ENCODE measurements around the gene CPLX1.

GRCh38 chr4:821631-822030 lies 4.3 kb downstream of the CPLX1 start:
- TF ChIP-seq CTCF (IDR thresholded peaks at IDR 0.05) (no peak), POLR2A (IDR thresholded peaks at IDR 0.05) (no peak)

All from testis (tissue), 2 donors.